ENCODE data around the gene WAS.
"Not testable (repeated sequence)": the region's sequence is repeated elsewhere in the genome, so short reads cannot be mapped to it uniquely, and the experiment has no call there.

The WAS gene

GRCh38 chrX:48688531-48689150 lies 5.0 kb downstream of the WAS start:
- no peaks in the 10 kb centered on the region for H3K9me3 ChIP-seq (ENCODE audit: low read length)
- no peak overlapping the region for H3K27ac ChIP-seq (ENCODE audit: low read depth, low read length)
- no peaks in the 10 kb centered on the region for H3K36me3 ChIP-seq (ENCODE audit: insufficient read depth, low read length)
- H3K4me3 ChIP-seq (ENCODE audit: low read depth in 1 of 2, low read length in 2 of 2) = no peak overlapping the region
- no peak overlapping the region for H3K9ac ChIP-seq (ENCODE audit: low read length)
- H3K27me3 ChIP-seq (ENCODE audit: control insufficient read depth in 1 of 2, insufficient read depth in 2 of 2, low read length in 2 of 2) = peaks cover 0 to 15% of the 10 kb centered on the region in 2 donors
- H3K4me1 ChIP-seq (ENCODE audit: insufficient read depth, low read length) = no peaks in the 10 kb centered on the region

DNA sequence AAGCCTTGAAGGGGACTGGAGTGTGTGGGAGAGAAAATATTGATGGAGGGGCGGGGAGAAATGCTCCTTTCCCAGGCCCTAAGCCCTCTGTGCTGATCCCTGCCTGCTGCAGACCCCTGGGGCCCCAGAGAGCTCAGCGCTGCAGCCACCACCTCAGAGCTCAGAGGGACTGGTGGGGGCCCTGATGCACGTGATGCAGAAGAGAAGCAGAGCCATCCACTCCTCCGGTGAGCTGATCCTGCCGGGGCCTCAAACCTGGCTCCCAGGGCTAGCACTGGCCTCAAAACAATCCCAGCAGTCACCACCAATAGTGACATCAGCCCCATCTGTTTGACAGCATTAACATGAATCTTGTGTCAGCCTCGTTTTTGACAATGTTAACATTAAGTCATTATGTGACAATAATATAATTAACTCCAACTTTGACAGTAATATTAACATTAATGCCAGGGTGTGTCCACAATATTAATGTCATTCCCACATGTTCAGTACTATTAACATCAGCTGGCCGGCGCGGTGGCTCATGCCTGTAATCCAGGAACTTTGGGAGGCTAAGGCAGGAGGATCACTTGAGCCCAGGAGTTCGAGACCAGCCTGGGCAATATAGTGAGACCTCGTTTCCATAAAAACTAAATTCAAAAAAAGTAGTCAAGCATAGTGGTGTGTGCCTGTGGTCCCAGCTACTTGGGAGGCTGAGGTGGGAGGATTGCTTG lies 5.8 kb downstream of the WAS start:
- no peak overlapping the region for H3K27ac ChIP-seq (ENCODE audit: low read depth, low read length)
- H3K4me3 ChIP-seq (ENCODE audit: low read depth in 1 of 2, low read length in 2 of 2) = no peak overlapping the region
- no peak overlapping the region for H3K9ac ChIP-seq (ENCODE audit: low read length)
- H3K4me1 ChIP-seq (ENCODE audit: insufficient read depth, low read length) = no peaks in the 10 kb centered on the region
- H3K27me3 ChIP-seq (ENCODE audit: control insufficient read depth in 1 of 2, insufficient read depth in 2 of 2, low read length in 2 of 2) = peaks cover 0 to 15% of the 10 kb centered on the region in 2 donors
- no peaks in the 10 kb centered on the region for H3K9me3 ChIP-seq (ENCODE audit: low read length)
- no peaks in the 10 kb centered on the region for H3K36me3 ChIP-seq (ENCODE audit: insufficient read depth, low read length)

DNA sequence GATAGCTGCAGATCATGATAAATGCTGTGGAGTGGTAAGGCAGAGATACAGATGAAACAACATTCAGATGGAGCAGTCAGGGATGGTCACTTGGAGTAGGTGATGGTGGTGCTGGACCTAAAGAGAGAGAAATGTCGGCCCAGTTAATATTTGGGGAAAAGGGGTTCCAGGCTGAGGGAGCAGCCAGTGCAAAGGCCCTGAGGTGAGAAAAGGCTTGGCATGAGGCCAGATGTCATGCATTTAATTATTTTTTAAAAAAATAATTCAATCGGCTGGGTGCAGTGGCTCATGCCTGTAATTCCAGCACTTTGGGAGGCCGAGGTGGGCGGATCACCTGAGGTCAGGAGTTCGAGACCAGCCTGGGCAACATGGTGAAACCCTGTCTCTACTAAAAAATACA lies 8.1 kb downstream of the WAS start:
- not testable (repeated sequence) for H3K36me3 ChIP-seq (ENCODE audit: insufficient read depth, low read length)

DNA sequence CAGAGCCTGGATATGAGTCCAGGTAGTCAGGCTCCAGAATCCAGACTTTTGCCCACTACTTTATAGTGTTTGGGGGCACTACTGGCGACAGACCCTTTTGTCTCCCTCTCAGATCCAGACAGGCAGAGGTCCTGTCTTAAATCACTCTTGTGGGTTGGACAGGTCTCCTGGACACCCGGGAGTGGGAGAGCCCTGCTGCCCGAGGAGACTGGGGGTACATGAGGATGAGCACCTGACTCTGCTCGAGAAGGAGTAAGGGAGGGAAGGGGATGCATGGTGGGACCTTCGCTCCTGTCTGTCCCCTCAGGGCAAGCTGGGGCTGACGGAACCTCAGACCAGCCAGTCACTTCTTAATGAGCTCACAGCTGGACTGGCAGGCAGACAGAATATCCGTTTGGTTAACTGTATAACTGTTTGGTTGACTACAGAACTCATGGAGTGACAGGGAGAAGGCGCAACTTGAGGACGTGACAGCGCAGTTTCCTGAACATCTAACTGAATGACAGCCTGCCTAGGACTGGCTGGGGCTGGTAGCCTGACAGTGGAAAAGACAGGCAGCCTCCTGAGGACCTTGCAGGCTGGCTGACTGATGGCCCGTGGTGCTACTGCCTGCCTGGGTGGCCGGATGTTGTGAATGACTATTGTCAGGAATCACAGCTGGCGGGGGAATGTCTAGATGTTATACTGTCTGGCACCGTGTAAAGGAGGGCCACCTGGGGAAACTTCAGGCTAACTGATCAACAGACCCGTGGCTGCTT lies 11.4 kb downstream of the WAS start:
- Histone ChIP-seq H3K4me3 (ENCODE audit: low read depth in 1 of 2, low read length in 2 of 2) (no peak overlapping the region), H3K9me3 (ENCODE audit: low read length) (no peaks in the 10 kb centered on the region), H3K27ac (ENCODE audit: low read depth, low read length) (no peak overlapping the region), H3K36me3 (ENCODE audit: insufficient read depth, low read length) (peaks cover under 1% of the 10 kb centered on the region), H3K27me3 (ENCODE audit: control insufficient read depth in 1 of 2, insufficient read depth in 2 of 2, low read length in 2 of 2) (no peaks in the 10 kb centered on the region), H3K9ac (ENCODE audit: low read length) (no peak overlapping the region), H3K4me1 (ENCODE audit: insufficient read depth, low read length) (no peaks in the 10 kb centered on the region)

More for the DNA sequence above, 8.1 kb downstream of the WAS start:
- not testable (repeated sequence) for H3K4me1 ChIP-seq (ENCODE audit: insufficient read depth, low read length); H3K27ac ChIP-seq (ENCODE audit: low read depth, low read length); H3K9me3 ChIP-seq (ENCODE audit: low read length); H3K9ac ChIP-seq (ENCODE audit: low read length); H3K4me3 ChIP-seq (ENCODE audit: low read depth in 1 of 2, low read length in 2 of 2)
- peaks cover 0 to 11% of the 10 kb centered on the region in 2 donors for H3K27me3 ChIP-seq (ENCODE audit: control insufficient read depth in 1 of 2, insufficient read depth in 2 of 2, low read length in 2 of 2)

DNA sequence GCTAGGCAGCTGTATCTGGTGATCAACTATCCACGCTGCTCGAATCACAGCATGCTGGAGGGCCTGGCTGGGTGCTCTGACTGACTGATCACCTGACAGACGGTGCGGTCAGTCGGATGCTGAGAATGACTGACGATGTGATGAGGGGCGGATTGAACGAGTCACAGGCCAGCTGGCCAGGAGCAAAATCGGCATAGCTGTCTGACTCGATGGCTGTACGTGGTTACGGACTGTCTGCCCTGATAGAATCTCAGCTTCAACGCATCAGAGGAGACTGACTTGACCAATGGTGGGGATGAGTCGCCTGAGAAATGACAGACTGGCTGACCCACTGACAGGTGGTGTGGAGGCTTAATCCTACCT lies 11.9 kb downstream of the WAS start:
- Histone ChIP-seq H3K4me3 (ENCODE audit: low read depth in 1 of 2, low read length in 2 of 2) (no peak overlapping the region), H3K9me3 (ENCODE audit: low read length) (no peaks in the 10 kb centered on the region), H3K36me3 (ENCODE audit: insufficient read depth, low read length) (peaks cover 6% of the 10 kb centered on the region), H3K9ac (ENCODE audit: low read length) (peak overlapping the region; percentile 82), H3K27ac (ENCODE audit: low read depth, low read length) (no peak overlapping the region), H3K4me1 (ENCODE audit: insufficient read depth, low read length) (no peaks in the 10 kb centered on the region), H3K27me3 (ENCODE audit: control insufficient read depth in 1 of 2, insufficient read depth in 2 of 2, low read length in 2 of 2) (no peaks in the 10 kb centered on the region)

- Histone ChIP-seq H3K4me3 (ENCODE audit: low read depth in 1 of 2, low read length in 2 of 2) (peak overlapping the region; percentile 62 to 65), H3K36me3 (ENCODE audit: insufficient read depth, low read length) (peaks cover 10% of the 10 kb centered on the region), H3K4me1 (ENCODE audit: insufficient read depth, low read length) (no peaks in the 10 kb centered on the region), H3K9ac (ENCODE audit: low read length) (peak overlapping the region; percentile 82), H3K27ac (ENCODE audit: low read depth, low read length) (peak overlapping the region; percentile 65), H3K9me3 (ENCODE audit: low read length) (no peaks in the 10 kb centered on the region), H3K27me3 (ENCODE audit: control insufficient read depth in 1 of 2, insufficient read depth in 2 of 2, low read length in 2 of 2) (no peaks in the 10 kb centered on the region)
Observed at GRCh38 chrX:48695925-48696300, 12.3 kb downstream of the WAS start.

DNA sequence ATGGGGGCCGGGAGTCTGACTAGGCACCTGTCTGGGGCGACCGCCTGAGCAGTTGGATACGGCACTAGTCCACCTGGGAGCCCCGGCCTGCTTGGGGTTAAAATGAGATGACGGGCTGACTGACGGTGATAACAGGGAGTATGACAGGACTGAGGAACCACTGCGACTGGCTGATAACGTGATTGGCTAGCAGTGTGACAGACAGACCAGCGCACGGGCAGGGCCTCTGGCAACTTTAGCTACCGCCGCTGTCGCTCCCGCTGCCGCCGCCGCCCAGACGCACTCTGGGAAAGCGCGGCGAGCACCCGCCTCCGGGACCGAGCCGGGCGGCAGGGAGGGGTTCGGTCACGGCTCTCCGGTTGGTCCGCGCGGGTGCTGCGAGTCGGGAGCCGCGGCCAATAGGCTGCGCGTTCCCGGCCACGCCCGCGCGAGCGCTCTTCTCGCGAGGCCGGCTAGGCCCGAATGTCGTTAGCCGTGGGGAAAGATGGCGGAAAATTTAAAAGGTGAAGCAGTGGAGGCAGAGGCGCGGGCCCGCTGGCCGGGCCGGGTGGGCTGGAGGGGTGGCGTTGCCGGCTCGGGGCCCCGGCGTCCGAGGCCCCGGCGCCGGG lies 12.8 kb downstream of the WAS start, which contains the start of gene SUV39H1:
Gene SUV39H1 (plus strand): TSS at position 434 of the 608 bp plus-strand sequence. CDS start 51 bp downstream, at position 485.
- Histone ChIP-seq H3K9ac (ENCODE audit: low read length) (peak within 1 kb of the TSS; percentile 82), H3K4me3 (ENCODE audit: low read depth in 1 of 2, low read length in 2 of 2) (peak within 1 kb of the TSS; percentile 62 to 65), H3K27me3 (ENCODE audit: control insufficient read depth in 1 of 2, insufficient read depth in 2 of 2, low read length in 2 of 2) (no peaks in the 10 kb centered on the region), H3K36me3 (ENCODE audit: insufficient read depth, low read length) (peaks cover 13% of the 10 kb centered on the region), H3K9me3 (ENCODE audit: low read length) (no peaks in the 10 kb centered on the region), H3K4me1 (ENCODE audit: insufficient read depth, low read length) (no peaks in the 10 kb centered on the region), H3K27ac (ENCODE audit: low read depth, low read length) (peak within 1 kb of the TSS; percentile 65)

- peak overlapping the region; percentile 39 for H3K4me3 ChIP-seq (ENCODE audit: low read depth in 1 of 2, low read length in 2 of 2)
- H3K27me3 ChIP-seq (ENCODE audit: control insufficient read depth in 1 of 2, insufficient read depth in 2 of 2, low read length in 2 of 2) = no peaks in the 10 kb centered on the region
- H3K9me3 ChIP-seq (ENCODE audit: low read length) = no peaks in the 10 kb centered on the region
- H3K9ac ChIP-seq (ENCODE audit: low read length) = no peak overlapping the region
- peaks cover 20% of the 10 kb centered on the region for H3K36me3 ChIP-seq (ENCODE audit: insufficient read depth, low read length)
- H3K4me1 ChIP-seq (ENCODE audit: insufficient read depth, low read length) = no peaks in the 10 kb centered on the region
- H3K27ac ChIP-seq (ENCODE audit: low read depth, low read length) = no peak overlapping the region
Observed at GRCh38 chrX:48696909-48697727, 13.5 kb downstream of the WAS start.

DNA sequence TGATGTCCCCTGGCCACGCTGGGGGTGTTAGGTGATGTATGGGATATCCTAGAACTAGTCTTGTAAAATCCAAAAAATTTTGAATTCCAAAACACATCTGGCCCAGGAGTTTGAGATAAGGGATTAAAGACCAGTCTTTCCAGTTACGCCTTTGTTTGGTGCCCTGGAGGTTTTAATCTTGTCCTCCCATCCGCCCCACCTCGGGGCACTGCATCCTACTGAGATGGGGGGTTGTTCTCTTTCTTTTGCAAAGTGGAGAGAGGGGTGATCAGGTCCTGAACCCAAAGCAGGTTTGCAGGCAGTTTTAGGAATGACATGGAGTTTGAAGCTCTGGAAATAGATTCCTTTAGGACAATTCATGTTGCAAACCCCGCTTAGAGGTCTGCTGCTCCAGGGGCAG lies 14.7 kb downstream of the WAS start:
- no peak overlapping the region for H3K27ac ChIP-seq (ENCODE audit: low read depth, low read length)
- no peak overlapping the region for H3K4me3 ChIP-seq (ENCODE audit: low read depth in 1 of 2, low read length in 2 of 2)
- no peaks in the 10 kb centered on the region for H3K9me3 ChIP-seq (ENCODE audit: low read length)
- no peaks in the 10 kb centered on the region for H3K27me3 ChIP-seq (ENCODE audit: control insufficient read depth in 1 of 2, insufficient read depth in 2 of 2, low read length in 2 of 2)
- no peak overlapping the region for H3K9ac ChIP-seq (ENCODE audit: low read length)
- no peaks in the 10 kb centered on the region for H3K4me1 ChIP-seq (ENCODE audit: insufficient read depth, low read length)
- peaks cover 25% of the 10 kb centered on the region for H3K36me3 ChIP-seq (ENCODE audit: insufficient read depth, low read length)

GRCh38 chrX:48700246-48700645 lies 16.6 kb downstream of the WAS start:
- H3K9ac ChIP-seq (ENCODE audit: low read length) = no peak overlapping the region
- no peaks in the 10 kb centered on the region for H3K4me1 ChIP-seq (ENCODE audit: insufficient read depth, low read length)
- no peak overlapping the region for H3K4me3 ChIP-seq (ENCODE audit: low read depth in 1 of 2, low read length in 2 of 2)
- H3K9me3 ChIP-seq (ENCODE audit: low read length) = no peaks in the 10 kb centered on the region
- no peak overlapping the region for H3K27ac ChIP-seq (ENCODE audit: low read depth, low read length)
- H3K27me3 ChIP-seq (ENCODE audit: control insufficient read depth in 1 of 2, insufficient read depth in 2 of 2, low read length in 2 of 2) = no peaks in the 10 kb centered on the region
- H3K36me3 ChIP-seq (ENCODE audit: insufficient read depth, low read length) = peaks cover 25% of the 10 kb centered on the region
